H1 (cell line): ENCODE measurements around the gene MYO16. TPM values are rescaled to one million over a fixed set of nuclear protein-coding genes. Genes with fewer than 3 reads are reported as not detected.

Experiments
- CTCF ChIA-PET: fragments of 300-600 bp; sonication (Branson Sonifier 250); formaldehyde crosslinking; loops from one replicate; lab custom pipeline; 2021; ENCODE audit not compliant: partially characterized antibody; lab: Charles Lee
- POLR2A ChIA-PET: fragments of 300-600 bp; sonication (Branson Sonifier 250); formaldehyde crosslinking; loops from one replicate; lab custom pipeline; 2021; ENCODE audit warnings: inconsistent platforms; ENCODE audit not compliant: partially characterized antibody; lab: Charles Lee
- DNase-seq, 2 experiments: peaks; one replicate each; pipeline versions ENCODE4 v3.0.0 to v3.0.0-alpha.2; 2010 to 2022; ENCODE audit warnings: low spot score in 2 of 2, low read depth in 1 of 2, mixed read lengths in 1 of 2
- FAIRE-seq: peaks from 2 replicates; lab custom pipeline; 2011; peaks lifted over from hg19 to GRCh38; lab: Jason Lieb, UNC
- H2AFZ ChIP-seq: 2 replicates; pipeline ENCODE4 v1.8.1; 2012; ENCODE audit warnings: low read length, inconsistent platforms
- H2AK5ac ChIP-seq: 2 replicates; pipeline ENCODE4 v1.6.1; 2013; ENCODE audit warnings: low read depth, low read length
- H2BK120ac ChIP-seq: replicated peaks from 2 replicates; pipeline ENCODE3; 2013; ENCODE audit warnings: low read depth, low read length, inconsistent platforms
- H2BK12ac ChIP-seq: 2 replicates; pipeline ENCODE4 v1.6.1; 2013; ENCODE audit warnings: low read depth, low read length
- H2BK15ac ChIP-seq: 2 replicates; pipeline ENCODE4 v1.6.1; 2013; ENCODE audit warnings: low read length
- H2BK20ac ChIP-seq: 2 replicates; pipeline ENCODE4 v1.6.1; 2013; ENCODE audit warnings: low read length
- H2BK5ac ChIP-seq: 2 replicates; pipeline ENCODE4 v1.6.1; 2013; ENCODE audit warnings: low read depth, low read length
- H3K14ac ChIP-seq: 2 replicates; pipeline ENCODE4 v1.6.1; 2013; ENCODE audit warnings: inconsistent platforms; ENCODE audit not compliant: insufficient read length
- H3K18ac ChIP-seq: 2 replicates; pipeline ENCODE4 v1.6.1; 2013; ENCODE audit warnings: low read length; ENCODE audit errors: extremely low read depth
- H3K23ac ChIP-seq: 2 replicates; pipeline ENCODE4 v1.6.1; 2013; ENCODE audit warnings: inconsistent platforms; ENCODE audit not compliant: insufficient read length
- H3K23me2 ChIP-seq: 2 replicates; pipeline ENCODE4 v1.6.1; 2013; ENCODE audit warnings: low read depth, low read length
- H3K27ac ChIP-seq: 2 replicates; pipeline ENCODE4 v1.6.1; 2011; ENCODE audit warnings: low read depth, low read length, inconsistent platforms
- H3K27me3 ChIP-seq, 4 experiments: replicated peaks in 1 of 4; 1 replicate in 1 of 4; 2 replicates in 3 of 4; pipeline versions ENCODE4 v1.6.1 to v1.8.1; 2011 to 2013; ENCODE audit warnings: low read length in 3 of 4, mild to moderate bottlenecking in 3 of 4, inconsistent platforms in 2 of 4, mixed read lengths in 2 of 4, moderate library complexity in 1 of 4; ENCODE audit not compliant: control insufficient read depth in 3 of 4, insufficient read depth in 3 of 4; ENCODE audit errors: extremely low read depth in 1 of 4
- H3K36me3 ChIP-seq, 4 experiments: 2 replicates each; pipeline versions ENCODE4 v1.6.1 to v1.8.1; 2011 to 2013; ENCODE audit warnings: mild to moderate bottlenecking in 4 of 4, low read length in 3 of 4, moderate library complexity in 2 of 4, control low read depth in 1 of 4, inconsistent platforms in 1 of 4; ENCODE audit not compliant: insufficient read depth in 4 of 4, control insufficient read depth in 2 of 4
- H3K4ac ChIP-seq: replicated peaks from 2 replicates; pipeline ENCODE3; 2013; ENCODE audit warnings: low read length, low read depth, mixed read lengths, inconsistent platforms; ENCODE audit not compliant: insufficient read length
- H3K4me1 ChIP-seq, 4 experiments: replicated peaks in 1 of 4; 1 replicate in 1 of 4; 2 replicates in 3 of 4; pipeline versions ENCODE4 v1.6.1 to v1.8.1; 2011 to 2013; ENCODE audit warnings: low read length in 3 of 4, inconsistent platforms in 2 of 4, mixed read lengths in 1 of 4; ENCODE audit not compliant: insufficient read depth in 4 of 4, control insufficient read depth in 3 of 4
- H3K4me2 ChIP-seq, 2 experiments: 2 replicates each; pipeline versions ENCODE4 v1.6.1 to v1.8.1; 2011 to 2013; ENCODE audit warnings: low read depth in 2 of 2, low read length in 2 of 2, control low read depth in 1 of 2, inconsistent platforms in 1 of 2, mild to moderate bottlenecking in 1 of 2; ENCODE audit not compliant: insufficient read depth in 1 of 2
- H3K4me3 ChIP-seq, 4 experiments: fragments of 200-600, 300-600 bp in 1 of 4; sonication (generic), shearing (Covaris generic), sonication (Bioruptor Twin) in 1 of 4; 2 replicates each; pipeline versions ENCODE4 v1.5.1 to v1.8.1; 2011 to 2016; ENCODE audit warnings: low read length in 4 of 4, low read depth in 3 of 4, control low read depth in 2 of 4, inconsistent platforms in 2 of 4, mild to moderate bottlenecking in 2 of 4, mixed read lengths in 1 of 4, moderate library complexity in 1 of 4; ENCODE audit not compliant: insufficient read depth in 2 of 4; ENCODE audit errors: extremely low read depth in 1 of 4
- H3K56ac ChIP-seq: replicated peaks from 2 replicates; pipeline ENCODE3; 2013; ENCODE audit warnings: low read depth, mild to moderate bottlenecking, mixed read lengths, low read length, inconsistent platforms; ENCODE audit not compliant: insufficient read length
- H3K79me1 ChIP-seq: 2 replicates; pipeline ENCODE4 v1.6.1; 2013; ENCODE audit warnings: low read depth, low read length, control low read depth
- H3K79me2 ChIP-seq, 2 experiments: 2 replicates each; pipeline versions ENCODE4 v1.6.1 to v1.8.1; 2012 to 2013; ENCODE audit warnings: low read length in 2 of 2, mild to moderate bottlenecking in 2 of 2, inconsistent platforms in 1 of 2; ENCODE audit not compliant: insufficient read depth in 2 of 2, control insufficient read depth in 1 of 2
- H3K9ac ChIP-seq, 4 experiments: replicated peaks in 1 of 4; 1 replicate in 1 of 4; 2 replicates in 3 of 4; pipeline versions ENCODE4 v1.6.1 to v1.8.1; 2011 to 2013; ENCODE audit warnings: low read depth in 3 of 4, low read length in 3 of 4, control low read depth in 2 of 4, mild to moderate bottlenecking in 2 of 4, moderate library complexity in 2 of 4, inconsistent platforms in 1 of 4; ENCODE audit errors: extremely low read depth in 1 of 4
- H3K9me3 ChIP-seq, 2 experiments: 2 replicates each; pipeline versions ENCODE4 v1.6.1 to v1.8.1; 2012 to 2013; ENCODE audit warnings: mild to moderate bottlenecking in 2 of 2, moderate library complexity in 2 of 2, control low read depth in 1 of 2, inconsistent platforms in 1 of 2, low read depth in 1 of 2, low read length in 1 of 2, mixed read lengths in 1 of 2; ENCODE audit not compliant: insufficient read depth in 2 of 2
- H4K20me1 ChIP-seq, 2 experiments: replicated peaks in 1 of 2; 2 replicates each; pipeline versions ENCODE3 to v1.8.1; 2011 to 2013; ENCODE audit warnings: inconsistent platforms in 2 of 2, low read length in 2 of 2, mild to moderate bottlenecking in 1 of 2; ENCODE audit not compliant: insufficient read depth in 2 of 2, control insufficient read depth in 1 of 2
- H4K5ac ChIP-seq: 2 replicates; pipeline ENCODE4 v1.6.1; 2013; ENCODE audit warnings: low read length, low read depth, mixed read lengths, inconsistent platforms; ENCODE audit not compliant: insufficient read length
- H4K8ac ChIP-seq: 2 replicates; pipeline ENCODE4 v1.8.0; 2013; ENCODE audit warnings: mild to moderate bottlenecking, moderate library complexity, low read length, inconsistent platforms; ENCODE audit not compliant: insufficient read depth; ENCODE audit errors: extremely low read depth
- H4K91ac ChIP-seq: replicated peaks from 2 replicates; pipeline ENCODE3; 2013; ENCODE audit warnings: low read length, mixed read lengths, inconsistent platforms; ENCODE audit not compliant: insufficient read length
- NANOG ChIP-seq: IDR thresholded peaks from 2 replicates; pipeline ENCODE4 v1.6.1; 2011; ENCODE audit warnings: low read length, low read depth, mild to moderate bottlenecking, inconsistent platforms; ENCODE audit not compliant: insufficient read depth, poor library complexity, severe bottlenecking
- SRF ChIP-seq: IDR thresholded peaks from 2 replicates; pipeline ENCODE4 v1.6.1; 2011; ENCODE audit warnings: mild to moderate bottlenecking, low read depth, low read length, moderate library complexity
- TAF7 ChIP-seq: optimal IDR thresholded peaks from 2 replicates; pipeline ENCODE3; 2011; ENCODE audit warnings: low read depth, mild to moderate bottlenecking, inconsistent platforms, low read length, moderate library complexity, borderline replicate concordance
- WGBS, 2 experiments: shearing (Covaris generic) in 1 of 2; methylation state at CpG; one replicate each; pipeline versions ENCODE4 v1.1.6 to v1.1.7; 2013 to 2015; ENCODE audit warnings: low lambda C conversion rate in 2 of 2, mixed read lengths in 2 of 2, inconsistent platforms in 1 of 2, low coverage in 1 of 2, missing lambda C conversion rate in 1 of 2; ENCODE audit not compliant: insufficient replicate concordance in 2 of 2, insufficient coverage in 1 of 2, insufficient read length in 1 of 2; ENCODE audit errors: extremely low coverage in 1 of 2, missing lambda C conversion rate in 1 of 2; 5-methylcytosine and 5-hydroxymethylcytosine counted together
- polyA plus RNA-seq, 7 experiments: library from polyadenylated mRNA; depleted of rRNA in 3 of 7; stranded (reverse) in 5 of 7; unstranded in 2 of 7; fragments of >200 nt in 5 of 7; fragments of 200-250 nt in 2 of 7; gene quantifications; 1 replicate in 5 of 7; 2 replicates in 1 of 7; 4 replicates in 1 of 7; pipeline versions ENCODE4 v1.2.1 to v1.2.3, GENCODE V29; 2011 to 2013; ENCODE audit warnings: missing spikeins in 2 of 7, mixed read lengths in 2 of 7
- total RNA-seq: library from RNA; stranded (reverse); fragmentation: NEBNext Ultra II Directional; extraction: Animal tissue kit (Norgen Biotek cat#: 25700); gene quantifications from 2 replicates; pipeline ENCODE4 v1.2.1, GENCODE V29; 2021

The MYO16 gene
- total and polyA plus RNA-seq, 2 of the 8 experiments (the other 6 are each of a cell fraction or from before 2014, with no cell fraction given), result 0.02 to 0.22 TPM

GRCh38 chr13:108963846-108964600 lies 334.6 kb downstream of the MYO16 start:
- no peaks in the 10 kb centered on the region for H3K36me3 ChIP-seq
- no peak overlapping the region for H2BK120ac ChIP-seq
- TF ChIP-seq SRF (no peak), NANOG (no peak), TAF7 (no peak)
- H3K9ac ChIP-seq, result no peak overlapping the region
- H2AK5ac ChIP-seq, result no peak overlapping the region
- peak overlapping the region; percentile 35; the same call in 1 of the 2 replicates for H4K8ac ChIP-seq
- H3K56ac ChIP-seq, result no peak overlapping the region
- WGBS, 2 experiments, result 84% methylated on average over 10 of the region's 10 CpGs; no CpG with 5 or more reads in 1 of the 2 experiments
- ChIA-PET POLR2A (no interaction called here), CTCF (interaction anchor here (1.2 to 1.3 kb wide), 2 partner anchors 171 to 173 kb away, joined by 3 to 9 read pairs; no protein-coding TSS in a partner anchor)
- H4K20me1 ChIP-seq, result no peaks in the 10 kb centered on the region
- no peak overlapping the region for H3K4me3 ChIP-seq
- H3K4ac ChIP-seq, result no peak overlapping the region
- H4K5ac ChIP-seq, result no peak overlapping the region
- H3K79me1 ChIP-seq, result no peaks in the 10 kb centered on the region
- FAIRE-seq, result no peak
- H2BK15ac ChIP-seq, result no peak overlapping the region
- no peak overlapping the region for H3K14ac ChIP-seq
- H2BK5ac ChIP-seq, result no peak overlapping the region
- no peak overlapping the region for H3K27ac ChIP-seq
- H3K27me3 ChIP-seq, result no peaks in the 10 kb centered on the region
- H2AFZ ChIP-seq, result no peak overlapping the region
- H4K91ac ChIP-seq, result no peak overlapping the region
- H3K4me1 ChIP-seq, result no peaks in the 10 kb centered on the region
- no peak overlapping the region for H3K23ac ChIP-seq
- no peaks in the 10 kb centered on the region for H3K23me2 ChIP-seq
- H3K79me2 ChIP-seq, result no peaks in the 10 kb centered on the region
- H3K9me3 ChIP-seq, result no peaks in the 10 kb centered on the region
- no peak overlapping the region for H3K18ac ChIP-seq
- no peak overlapping the region for H2BK20ac ChIP-seq
- H2BK12ac ChIP-seq, result no peak overlapping the region
- no peak overlapping the region for H3K4me2 ChIP-seq
- DNase-seq, result no peak
